ENCODE data around the gene XDH.

GRCh38 chr2:31429759-31430438 is 15.4 kb upstream of the XDH start:
- TF ChIP-seq SIN3A (IDR thresholded peaks at IDR 0.05; ENCODE audit: borderline replicate concordance, insufficient read depth, low read depth, low read length) (no peak), CTCF (IDR thresholded peaks at IDR 0.05) (no peak)

Measured in Panc1 (cell line).